HG03521 (cell line): ENCODE measurements around the gene CCNYL1.

ENCODE experiments used
- ATAC-seq: cut with Tn5 transposase; IDR thresholded peaks from one replicate; pipeline ENCODE4 v1.9.1; 2021; ENCODE audit warnings: mild to moderate bottlenecking, moderate library complexity; ENCODE audit not compliant: unreplicated experiment

Gene CCNYL1

DNA sequence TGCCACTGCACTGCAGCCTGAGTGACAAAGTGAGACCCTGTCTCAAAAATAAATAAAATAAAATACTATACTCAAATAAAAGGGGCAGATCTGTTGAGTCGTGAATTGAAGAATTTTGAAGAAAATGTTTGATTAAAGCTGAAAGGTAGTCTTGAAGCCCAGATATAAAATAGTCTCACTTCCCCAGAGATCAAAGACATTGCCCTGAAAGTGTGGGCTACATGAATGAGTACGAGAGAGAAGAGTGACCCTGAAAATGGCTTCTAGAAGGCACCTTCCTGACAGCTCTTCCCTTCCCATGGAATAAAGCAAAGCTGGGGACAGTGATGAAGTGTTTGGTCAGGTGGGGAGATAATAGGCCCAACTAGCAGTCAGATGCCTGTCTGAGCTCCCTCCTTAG is 72.1 kb downstream of the CCNYL1 start:
- no peak for ATAC-seq

DNA sequence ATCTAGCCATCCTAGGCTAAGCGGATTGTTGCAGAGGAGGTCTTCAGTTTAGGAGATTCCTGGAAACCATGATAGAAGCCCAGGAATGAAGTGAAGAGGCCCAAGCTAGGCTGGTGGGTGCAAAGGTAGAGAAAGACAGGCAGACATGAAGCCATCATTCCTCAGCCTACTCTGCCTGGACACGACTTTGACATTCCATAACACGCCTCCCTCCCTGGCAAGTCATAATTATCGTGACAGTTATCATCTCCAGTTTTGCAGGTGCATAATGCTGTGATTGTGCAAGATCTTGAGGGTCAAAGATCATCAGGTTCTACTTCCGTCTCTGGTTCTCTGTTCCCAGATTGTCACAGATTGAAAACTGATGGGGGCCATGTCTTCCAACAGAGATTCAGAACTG is 73.5 kb downstream of the CCNYL1 start:
- no peak for ATAC-seq

DNA sequence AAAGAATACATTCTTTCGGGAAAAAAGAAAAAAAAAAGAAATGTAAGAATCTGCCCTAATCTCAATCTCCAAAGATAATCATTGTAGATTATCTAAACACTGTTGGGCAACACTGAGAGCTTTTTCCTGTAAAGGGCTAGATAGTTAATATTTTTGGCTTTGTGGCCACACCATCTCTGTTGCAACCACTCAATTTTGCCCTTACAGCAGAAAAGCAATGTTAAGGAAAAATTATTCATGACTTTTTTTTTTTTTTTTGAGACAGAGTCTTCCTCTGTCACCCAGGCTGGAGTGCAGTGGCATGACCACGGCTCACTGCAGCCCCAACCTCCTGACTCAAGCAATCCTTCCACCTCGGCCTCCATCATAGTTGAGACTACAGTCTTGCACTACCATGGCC is 75.6 kb downstream of the CCNYL1 start:
- ATAC-seq, result no peak

DNA sequence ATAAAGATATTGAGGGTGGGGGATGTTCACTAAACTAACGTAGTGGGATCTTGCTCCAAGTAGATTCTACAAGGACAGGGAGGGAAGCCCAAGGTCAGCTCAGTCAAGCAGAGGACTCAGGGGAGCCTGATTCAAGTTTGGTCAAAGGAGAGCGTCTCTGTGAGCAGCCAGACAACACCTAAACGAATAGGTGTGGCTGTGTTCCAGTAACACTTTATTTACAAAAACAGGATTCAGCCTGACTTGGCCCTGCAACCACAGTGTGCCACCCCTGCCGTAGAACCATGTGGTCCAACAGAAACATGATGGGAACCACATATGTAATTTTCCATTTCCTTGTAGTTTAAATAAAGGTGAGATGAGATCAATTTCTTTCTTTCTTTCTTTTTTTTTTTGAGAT is 76.4 kb downstream of the CCNYL1 start:
- ATAC-seq, result no peak

DNA sequence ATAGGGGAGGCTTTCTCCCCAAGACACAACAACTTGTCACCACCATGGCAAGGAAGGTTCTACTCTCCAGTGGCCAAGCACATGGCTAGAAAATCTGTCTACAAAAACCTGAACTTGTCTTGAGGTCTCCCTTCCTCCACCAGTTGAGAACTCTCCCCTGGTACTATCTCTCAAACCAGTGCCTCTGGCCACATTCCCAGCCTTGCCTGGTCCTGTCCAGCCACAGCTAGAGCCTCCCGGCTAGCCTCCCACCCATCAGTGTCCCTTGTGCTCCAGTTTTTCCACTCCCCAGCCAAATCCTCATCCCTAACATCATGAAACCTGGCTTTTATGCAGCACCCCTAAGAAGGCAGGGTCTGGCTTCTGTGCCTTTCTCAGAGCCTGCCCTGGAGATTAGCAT is 79.5 kb downstream of the CCNYL1 start:
- no peak for ATAC-seq

DNA sequence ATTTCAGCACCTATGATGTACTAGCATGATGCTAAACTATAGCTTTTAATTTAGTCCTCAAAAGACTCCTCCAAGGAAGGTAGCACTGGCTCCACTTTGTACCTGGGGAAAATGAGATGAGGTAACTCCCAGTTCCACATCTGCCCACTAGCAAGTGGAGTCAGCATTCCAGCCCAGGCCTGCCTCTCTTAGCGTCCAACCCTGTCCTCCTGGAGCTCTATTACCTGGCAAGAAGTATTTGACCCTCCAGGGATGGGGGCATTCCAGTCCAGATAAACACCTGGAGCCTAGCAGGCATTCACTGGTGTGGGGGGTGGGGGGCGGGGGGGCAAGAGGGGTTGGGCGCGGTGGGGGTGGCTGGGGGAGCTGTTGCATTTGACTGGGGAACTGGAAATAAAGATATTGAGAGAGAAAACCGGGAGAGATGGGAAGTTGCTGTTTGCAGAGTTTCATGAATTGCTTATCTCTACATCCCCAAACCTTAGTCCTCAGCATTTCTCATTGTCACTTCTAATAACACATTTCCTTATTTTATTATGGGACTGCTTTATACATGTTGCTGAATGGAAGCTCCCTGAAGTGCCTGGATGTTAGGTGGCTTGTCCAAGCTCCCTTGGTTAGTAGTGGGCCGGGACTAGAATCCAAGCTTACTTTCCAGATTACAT is 80.3 kb downstream of the CCNYL1 start:
- ATAC-seq, result no peak

DNA sequence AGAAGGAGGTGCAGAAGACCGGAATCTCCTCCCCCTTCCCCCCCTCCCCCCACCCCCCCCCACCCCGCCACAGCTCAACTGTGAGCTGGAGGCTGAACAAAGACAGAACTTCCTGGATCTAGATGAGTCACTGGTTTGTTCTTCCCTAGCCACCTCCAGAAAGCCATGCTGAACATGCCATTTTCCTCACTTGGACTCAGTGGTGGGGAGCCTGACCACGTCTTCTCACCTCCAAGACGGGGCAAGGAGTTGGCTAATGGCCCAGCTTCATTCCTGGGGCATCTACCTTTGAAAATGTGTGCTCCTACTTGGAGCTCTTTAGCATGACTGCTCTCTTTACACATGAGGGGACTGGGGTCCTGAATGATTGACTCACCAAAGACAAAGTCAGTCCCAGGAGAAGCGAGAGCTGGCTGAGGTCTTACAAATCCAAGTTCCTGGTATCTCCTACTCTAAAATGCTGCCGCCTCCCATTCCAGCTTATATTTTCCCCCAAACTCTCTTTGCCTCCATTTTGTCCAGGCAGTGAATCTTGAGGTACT is 80.9 kb downstream of the CCNYL1 start:
- no peak for ATAC-seq

DNA sequence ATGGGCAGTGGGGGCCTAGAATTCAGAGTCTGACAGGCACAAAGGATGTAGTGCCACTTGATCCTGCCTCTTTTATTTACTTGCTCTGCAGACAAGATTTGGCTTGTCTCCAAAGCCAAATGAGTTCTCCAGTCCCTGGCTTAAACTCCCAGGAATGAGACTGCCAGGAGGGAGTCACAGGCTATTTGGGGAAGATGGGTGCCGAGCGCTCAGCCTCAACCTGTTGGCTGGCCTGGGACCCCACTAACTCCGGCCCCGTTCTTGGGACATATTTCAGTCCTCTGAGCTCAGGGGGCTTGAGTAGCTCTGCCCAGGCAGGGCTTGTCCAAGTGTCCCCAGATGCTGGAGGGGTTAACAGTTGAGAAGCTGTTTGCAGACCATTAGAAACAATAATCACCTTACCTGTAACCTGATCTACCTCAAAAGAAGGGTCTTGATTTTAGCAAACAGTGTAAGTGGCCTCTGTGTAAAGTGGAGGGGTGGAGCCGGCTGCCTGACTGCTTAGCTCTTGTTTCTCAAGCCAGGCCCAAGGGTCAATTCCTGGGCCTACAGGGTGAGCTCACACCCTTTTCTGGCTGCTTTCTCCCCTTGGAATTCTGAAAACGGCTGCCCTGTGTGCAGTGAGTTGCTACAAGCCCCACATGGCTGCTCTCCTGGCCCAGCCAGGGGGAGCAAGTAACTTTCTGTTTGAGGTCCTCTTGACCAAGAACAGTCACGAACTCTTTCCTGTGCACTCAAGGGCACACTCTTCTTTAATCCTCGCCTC is 85.3 kb downstream of the CCNYL1 start:
- ATAC-seq, result no peak

DNA sequence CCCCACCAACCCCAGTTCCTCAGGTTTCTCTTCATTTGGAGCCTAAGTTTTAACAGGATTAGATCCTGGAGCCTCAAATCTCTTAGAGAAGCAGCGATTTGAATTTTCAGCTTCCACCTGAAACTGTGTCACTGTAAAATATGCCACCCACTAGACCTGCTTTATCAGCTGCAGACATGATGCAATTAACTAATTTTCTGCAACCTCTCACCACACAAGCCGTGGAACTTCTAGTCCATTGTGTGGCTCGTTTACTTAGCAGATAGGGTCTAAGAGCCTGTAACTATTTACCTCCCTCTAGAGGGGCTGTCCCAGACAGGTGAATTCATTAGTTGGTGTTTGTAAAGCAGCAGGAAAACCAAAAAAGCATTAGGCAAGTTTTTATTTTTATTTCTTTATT is 89.8 kb downstream of the CCNYL1 start:
- ATAC-seq, result no peak

DNA sequence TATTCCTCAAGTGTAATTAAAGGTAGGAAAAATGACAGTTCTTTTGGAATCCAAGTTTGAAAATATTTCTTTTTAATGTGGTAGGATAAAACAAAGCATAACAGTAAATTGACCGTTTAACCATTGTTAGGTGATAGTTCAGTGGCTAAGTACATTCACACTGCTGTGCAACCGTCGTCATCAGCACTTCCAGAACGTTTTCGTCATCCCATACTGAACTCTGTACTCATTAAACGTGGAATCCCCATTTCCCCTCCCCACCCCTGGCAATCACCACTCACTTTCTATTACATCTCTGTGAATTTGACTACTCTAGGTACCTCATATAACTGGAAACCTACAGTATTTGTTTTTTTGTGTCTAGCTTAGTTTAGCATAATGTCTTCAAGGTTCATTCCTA is 91.2 kb downstream of the CCNYL1 start:
- ATAC-seq, result no peak
